Heart left ventricle (tissue), 16 donors: Measurements from ENCODE around the gene CNP. TPM values are rescaled to one million over a fixed set of nuclear protein-coding genes. Genes with fewer than 3 reads are reported as not detected.

ENCODE experiments used
- ATAC-seq, 4 donors: fragments of 200-7000 bp; cut with Tn5 transposase; one replicate each; pipeline ENCODE4 v1.9.1; 2020 to 2022; ENCODE audit warnings: moderate library complexity in 4 of 4, mild to moderate bottlenecking in 3 of 4, moderate number of reproducible peaks in 1 of 4
- DNase-seq, 5 donors: peaks; one replicate each; pipeline ENCODE4 v3.0.0-alpha.2; 2020
- H3K27ac ChIP-seq, 12 donors: fragments of 200-600 bp; sonication (generic) in 4 of 12; one replicate each; pipeline versions ENCODE4 v1.5.0 to v1.8.0; 2016 to 2022; ENCODE audit warnings: mild to moderate bottlenecking in 2 of 12
- H3K27me3 ChIP-seq, 9 donors: fragments of 200-600 bp; sonication (generic) in 2 of 9; one replicate each; pipeline versions ENCODE4 v1.5.1 to v1.8.0; 2016 to 2022; ENCODE audit warnings: mild to moderate bottlenecking in 3 of 9
- H3K36me3 ChIP-seq, 9 donors: fragments of 200-600 bp; sonication (generic) in 2 of 9; one replicate each; pipeline versions ENCODE4 v1.5.0 to v1.8.0; 2018 to 2022; ENCODE audit warnings: mild to moderate bottlenecking in 2 of 9
- H3K4me1 ChIP-seq, 12 donors: fragments of 200-600 bp; sonication (generic) in 4 of 12; one replicate each; pipeline versions ENCODE4 v1.5.0 to v1.8.0; 2016 to 2022; ENCODE audit warnings: mild to moderate bottlenecking in 3 of 12
- H3K4me3 ChIP-seq, 12 donors: fragments of 200-600 bp; sonication (generic) in 4 of 12; one replicate each; pipeline versions ENCODE4 v1.5.0 to v1.8.0; 2017 to 2022; ENCODE audit warnings: mild to moderate bottlenecking in 9 of 12, moderate library complexity in 4 of 12
- H3K9me3 ChIP-seq, 12 donors: fragments of 200-600 bp; sonication (generic) in 4 of 12; one replicate each; pipeline versions ENCODE4 v1.5.0 to v1.8.0; 2016 to 2022; ENCODE audit warnings: mild to moderate bottlenecking in 1 of 12
- POLR2A ChIP-seq, 2 donors: fragments of 450-650 bp; IDR thresholded peaks; one replicate each; pipeline ENCODE4 v1.6.1; 2017; ENCODE audit warnings: antibody characterized with exemption in 2 of 2, mild to moderate bottlenecking in 2 of 2, moderate library complexity in 2 of 2
- WGBS, 4 donors: extraction: QIAGEN DNeasy Blood & Tissue Kit in 2 of 4; methylation state at CpG; one replicate each; pipeline versions ENCODE4 v1.1.5 to v1.1.7; 2013 to 2018; 5-methylcytosine and 5-hydroxymethylcytosine counted together
- intact Hi-C, 10 donors: fragments of 100-400 bp; cut with DNase I; formaldehyde crosslinking; loops; one replicate each; pipeline versions ENCODE4 v1.11.1 to v1.14.2; 2022
- polyA plus RNA-seq, 2 donors: library from polyadenylated mRNA; stranded (reverse); fragments of 200-250 nt; gene quantifications; one replicate each; pipeline ENCODE4 v1.2.3, GENCODE V29; 2013
- total RNA-seq, 9 donors: library from RNA; depleted of rRNA in 2 of 9; stranded (reverse); fragments of >200 nt in 2 of 9; fragmentation: NEBNext Ultra II Directional in 3 of 9; extraction: Animal tissue kit (Norgen Biotek cat#: 25700) in 3 of 9; gene quantifications; one replicate each; pipeline versions ENCODE4 v1.1.0 to v1.2.4, GENCODE V29; 2016 to 2023
- TF ChIP-seq, protein P1 (sequence below), 12 donors: fragments of 200-600 bp; sonication (generic) in 4 of 12; IDR thresholded peaks; one replicate each; pipeline versions ENCODE4 v1.5.0 to v1.8.0; 2018 to 2022; ENCODE audit warnings: antibody characterized with exemption in 12 of 12, mild to moderate bottlenecking in 5 of 12
- donor health status: ischemic (EF 13 %, LVEDD 7.1; RV severe dilation, severe dysfunction).
- donor health status: healthy with polysubstance abuse.
- donor health status: DM: no; HTN: yes; CAD: no.
- donor health status: DM: no; HTN: no; CAD: no.
- donor health status: ischemic (EF 25% LVEDD 6.9; RV normal size, moderate dysfunction).
- donor health status: ischemic (EF 25% LVEDD 5.7; RV mildly dilated, moderate dysfunction).
- donor health status: healthy.
- donor health status: DM: yes; HTN: yes; CAD: no.
- donor health status: ischemic (EF 35%, LVEDD 5.7; RV mildly dilated, moderate dysfunction).
- donor health status: nonischemic (EF 11% LVEDD 7.7; RV severe dilation, severe dysfunction).
- donor health status: DM: yes; HTN: yes; CAD: no.
- donor health status: PGD.
- donor health status: ischemic (EF 29% LVEDD 5.4; RV normal size, mild dysfunction).
- donor health status: nonischemic (EF 23%, LVEDD 6.1; RV moderate dilation, normal function).

CNP gene
- total and polyA plus RNA-seq, 11 donors, result 19.3 to 49.1 (median 27.5) TPM

- H3K27ac ChIP-seq, result no peak overlapping the region
- WGBS, 4 donors, result 68 to 78% (median 71%) methylated on average over 11 of the region's 11 CpGs
- no peak for ATAC-seq
- H3K27me3 ChIP-seq, result no peaks in the 10 kb centered on the region
- no peaks in the 10 kb centered on the region for H3K9me3 ChIP-seq
- H3K4me1 ChIP-seq, result no peaks in the 10 kb centered on the region
- intact Hi-C loops, result loop anchor here in 1 of 10 donors (10.0 kb wide), 1 partner anchor 222 kb away; the partner anchor contains the start of gene HAP1
- H3K36me3 ChIP-seq, result no peaks in the 10 kb centered on the region
- no peak for DNase-seq
- H3K4me3 ChIP-seq, result no peak overlapping the region
- TF ChIP-seq, protein P1, sequence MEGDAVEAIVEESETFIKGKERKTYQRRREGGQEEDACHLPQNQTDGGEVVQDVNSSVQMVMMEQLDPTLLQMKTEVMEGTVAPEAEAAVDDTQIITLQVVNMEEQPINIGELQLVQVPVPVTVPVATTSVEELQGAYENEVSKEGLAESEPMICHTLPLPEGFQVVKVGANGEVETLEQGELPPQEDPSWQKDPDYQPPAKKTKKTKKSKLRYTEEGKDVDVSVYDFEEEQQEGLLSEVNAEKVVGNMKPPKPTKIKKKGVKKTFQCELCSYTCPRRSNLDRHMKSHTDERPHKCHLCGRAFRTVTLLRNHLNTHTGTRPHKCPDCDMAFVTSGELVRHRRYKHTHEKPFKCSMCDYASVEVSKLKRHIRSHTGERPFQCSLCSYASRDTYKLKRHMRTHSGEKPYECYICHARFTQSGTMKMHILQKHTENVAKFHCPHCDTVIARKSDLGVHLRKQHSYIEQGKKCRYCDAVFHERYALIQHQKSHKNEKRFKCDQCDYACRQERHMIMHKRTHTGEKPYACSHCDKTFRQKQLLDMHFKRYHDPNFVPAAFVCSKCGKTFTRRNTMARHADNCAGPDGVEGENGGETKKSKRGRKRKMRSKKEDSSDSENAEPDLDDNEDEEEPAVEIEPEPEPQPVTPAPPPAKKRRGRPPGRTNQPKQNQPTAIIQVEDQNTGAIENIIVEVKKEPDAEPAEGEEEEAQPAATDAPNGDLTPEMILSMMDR (IDR thresholded peaks at IDR 0.05), result no peak
- no peak for TF ChIP-seq POLR2A (IDR thresholded peaks at IDR 0.05)
Measured at GRCh38 chr17:41957031-41957868, 9.3 kb upstream of the CNP start.

GRCh38 chr17:41957869-41958439, 8.6 kb upstream of the CNP start:
- H3K4me3 ChIP-seq, result no peak overlapping the region
- ATAC-seq (no peak), DNase-seq (no peak)
- no peaks in the 10 kb centered on the region for H3K36me3 ChIP-seq
- H3K27me3 ChIP-seq, result no peaks in the 10 kb centered on the region
- H3K9me3 ChIP-seq, result no peaks in the 10 kb centered on the region
- TF ChIP-seq, protein P1 (IDR thresholded peaks at IDR 0.05), result no peak
- no peak for TF ChIP-seq POLR2A (IDR thresholded peaks at IDR 0.05)
- no peak overlapping the region for H3K27ac ChIP-seq
- intact Hi-C loops, result loop anchor here in 1 of 10 donors (10.0 kb wide), 1 partner anchor 223 kb away; the partner anchor contains the start of gene HAP1
- WGBS, 4 donors, result 89 to 94% (median 92%) methylated on average over 6 of the region's 6 CpGs
- H3K4me1 ChIP-seq, result peaks cover 0 to 6% (median 4%) of the 10 kb centered on the region in 12 donors

DNA sequence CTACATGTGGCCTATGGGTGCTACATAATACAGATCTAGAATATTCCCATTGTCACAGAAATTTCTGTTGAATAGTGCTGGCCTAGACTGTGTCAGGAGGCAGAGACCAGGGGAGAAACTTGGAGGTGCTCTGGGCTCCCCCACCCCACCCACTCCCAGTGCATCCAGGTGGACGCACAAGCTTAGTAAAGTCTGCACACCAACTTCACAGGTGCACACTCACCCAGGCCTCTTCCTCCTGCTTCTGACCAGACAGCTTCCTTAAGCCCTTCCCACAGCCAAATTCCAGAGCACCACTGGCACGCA, 7.6 kb upstream of the CNP start:
- H3K27ac ChIP-seq, result no peak overlapping the region
- ATAC-seq (no peak), DNase-seq (no peak)
- TF ChIP-seq, protein P1 (IDR thresholded peaks at IDR 0.05), result no peak
- TF ChIP-seq POLR2A (IDR thresholded peaks at IDR 0.05), result no peak
- H3K36me3 ChIP-seq, result no peaks in the 10 kb centered on the region
- H3K4me1 ChIP-seq, result peaks cover 0 to 8% (median 5%) of the 10 kb centered on the region in 12 donors
- 72 to 81% (median 78%) methylated on average over 2 of the region's 2 CpGs for WGBS, 4 donors
- no peaks in the 10 kb centered on the region for H3K9me3 ChIP-seq
- H3K4me3 ChIP-seq, result no peak overlapping the region
- intact Hi-C loops, result loop anchor here in 1 of 10 donors (10.0 kb wide), 1 partner anchor 224 kb away; the partner anchor contains the start of gene HAP1
- no peaks in the 10 kb centered on the region for H3K27me3 ChIP-seq
